Panc1 (cell line): ENCODE data around the gene DALRD3.

Experiments used
- SIN3A ChIP-seq: IDR thresholded peaks from 2 replicates; pipeline ENCODE4 v1.6.1; 2012; ENCODE audit warnings: low read depth, mild to moderate bottlenecking, low read length, moderate library complexity, borderline replicate concordance; ENCODE audit not compliant: insufficient read depth
- TCF7L2 ChIP-seq: IDR thresholded peaks from 2 replicates; pipeline ENCODE4 v1.6.1; 2011; ENCODE audit warnings: mild to moderate bottlenecking, low read depth, low read length, inconsistent platforms
- TF ChIP-seq, protein P1 (sequence below): fragments of 450-650 bp; IDR thresholded peaks from 2 replicates; pipeline ENCODE4 v1.5.1; 2017; ENCODE audit warnings: mild to moderate bottlenecking

DNA sequence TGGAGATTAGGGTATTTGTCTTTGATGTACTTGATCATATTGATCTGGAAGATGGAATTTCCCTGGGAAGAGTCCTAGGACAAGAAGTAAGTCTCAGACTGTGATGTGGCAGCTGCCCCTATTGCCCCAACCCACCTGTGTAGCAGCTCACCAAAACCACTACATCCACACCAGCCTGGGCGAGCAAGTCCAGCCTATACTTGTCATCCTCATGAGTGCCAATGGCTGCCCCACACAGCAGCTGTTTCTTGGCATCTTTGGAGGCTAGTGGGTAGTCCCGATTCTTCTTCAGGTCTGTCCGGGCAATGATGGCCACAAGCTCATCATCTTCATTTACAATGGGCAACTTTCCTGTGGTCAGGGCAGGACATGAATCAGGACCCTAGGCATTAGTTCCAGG lies 8.2 kb upstream of the DALRD3 start:
- TF ChIP-seq, protein P1, sequence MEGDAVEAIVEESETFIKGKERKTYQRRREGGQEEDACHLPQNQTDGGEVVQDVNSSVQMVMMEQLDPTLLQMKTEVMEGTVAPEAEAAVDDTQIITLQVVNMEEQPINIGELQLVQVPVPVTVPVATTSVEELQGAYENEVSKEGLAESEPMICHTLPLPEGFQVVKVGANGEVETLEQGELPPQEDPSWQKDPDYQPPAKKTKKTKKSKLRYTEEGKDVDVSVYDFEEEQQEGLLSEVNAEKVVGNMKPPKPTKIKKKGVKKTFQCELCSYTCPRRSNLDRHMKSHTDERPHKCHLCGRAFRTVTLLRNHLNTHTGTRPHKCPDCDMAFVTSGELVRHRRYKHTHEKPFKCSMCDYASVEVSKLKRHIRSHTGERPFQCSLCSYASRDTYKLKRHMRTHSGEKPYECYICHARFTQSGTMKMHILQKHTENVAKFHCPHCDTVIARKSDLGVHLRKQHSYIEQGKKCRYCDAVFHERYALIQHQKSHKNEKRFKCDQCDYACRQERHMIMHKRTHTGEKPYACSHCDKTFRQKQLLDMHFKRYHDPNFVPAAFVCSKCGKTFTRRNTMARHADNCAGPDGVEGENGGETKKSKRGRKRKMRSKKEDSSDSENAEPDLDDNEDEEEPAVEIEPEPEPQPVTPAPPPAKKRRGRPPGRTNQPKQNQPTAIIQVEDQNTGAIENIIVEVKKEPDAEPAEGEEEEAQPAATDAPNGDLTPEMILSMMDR: no peak
- TF ChIP-seq SIN3A (no peak), TCF7L2 (no peak)
